H7 (cell line): ENCODE results near the gene ADAM19. TPM values are rescaled to one million over a fixed set of nuclear protein-coding genes. Genes with fewer than 3 reads are reported as not detected.

Experiments used
- DNase-seq: peaks from one replicate; pipeline ENCODE4 v3.0.0; 2012
- H3K27me3 ChIP-seq: 2 replicates; pipeline ENCODE4 v1.6.0; 2011; ENCODE audit warnings: mild to moderate bottlenecking, low read length; ENCODE audit not compliant: control insufficient read depth, insufficient read depth
- H3K36me3 ChIP-seq: replicated peaks from 2 replicates; pipeline ENCODE4 v1.5.1; 2011; ENCODE audit warnings: low read length; ENCODE audit not compliant: control insufficient read depth, insufficient read depth
- H3K4me3 ChIP-seq: 2 replicates; pipeline ENCODE4 v1.5.1; 2011; ENCODE audit warnings: low read depth, mild to moderate bottlenecking, control low read depth, low read length, moderate library complexity; ENCODE audit not compliant: insufficient read depth
- total RNA-seq: library from RNA; depleted of rRNA; stranded (reverse); fragments of >200 nt; shearing (Covaris generic); gene quantifications from 2 replicates; pipeline ENCODE4 v1.2.3, GENCODE V29; 2014

The ADAM19 gene
- total RNA-seq, 1 experiment from 2014 or later, result 53.1 TPM

- no peak overlapping the region for H3K4me3 ChIP-seq
- no peak for DNase-seq
- H3K36me3 ChIP-seq, result no peaks in the 10 kb centered on the region; the same call in none of the 2 replicates
- H3K27me3 ChIP-seq, result no peaks in the 10 kb centered on the region
These were observed 16.3 kb downstream of the ADAM19 start for GRCh38 chr5:157559301-157559700.

- no peak for DNase-seq
- no peaks in the 10 kb centered on the region; the same call in 1 of the 2 replicates for H3K36me3 ChIP-seq
- no peak overlapping the region for H3K4me3 ChIP-seq
- H3K27me3 ChIP-seq, result no peaks in the 10 kb centered on the region
These were observed 16.9 kb downstream of the ADAM19 start for GRCh38 chr5:157558681-157559080.

- Histone ChIP-seq H3K27me3 (no peaks in the 10 kb centered on the region), H3K4me3 (no peak overlapping the region), H3K36me3 (no peaks in the 10 kb centered on the region)
- no peak for DNase-seq
These were observed 17.5 kb downstream of the ADAM19 start for GRCh38 chr5:157558041-157558595.

GRCh38 chr5:157556615-157557418, 18.8 kb downstream of the ADAM19 start:
- no peak overlapping the region for H3K4me3 ChIP-seq
- H3K27me3 ChIP-seq, result no peaks in the 10 kb centered on the region
- no peak for DNase-seq
- H3K36me3 ChIP-seq, result no peaks in the 10 kb centered on the region

- Histone ChIP-seq H3K4me3 (no peak overlapping the region), H3K36me3 (no peaks in the 10 kb centered on the region)
These were observed 20.4 kb downstream of the ADAM19 start for GRCh38 chr5:157555037-157555640.

GRCh38 chr5:157554179-157555036, 21.2 kb downstream of the ADAM19 start:
- Histone ChIP-seq H3K27me3 (no peaks in the 10 kb centered on the region), H3K4me3 (no peak overlapping the region), H3K36me3 (no peaks in the 10 kb centered on the region)
- no peak for DNase-seq

More at GRCh38 chr5:157555037-157555640, 20.4 kb downstream of the ADAM19 start:
- DNase-seq, result no peak
- H3K27me3 ChIP-seq, result no peaks in the 10 kb centered on the region

- no peaks in the 10 kb centered on the region for H3K27me3 ChIP-seq
- H3K4me3 ChIP-seq, result no peak overlapping the region
- no peaks in the 10 kb centered on the region for H3K36me3 ChIP-seq
- DNase-seq, result no peak
These were observed 22.9 kb downstream of the ADAM19 start for GRCh38 chr5:157552650-157553049.

GRCh38 chr5:157550663-157551062, 24.9 kb downstream of the ADAM19 start:
- Histone ChIP-seq H3K36me3 (no peaks in the 10 kb centered on the region), H3K4me3 (no peak overlapping the region), H3K27me3 (no peaks in the 10 kb centered on the region)
- no peak for DNase-seq

- Histone ChIP-seq H3K36me3 (no peaks in the 10 kb centered on the region), H3K4me3 (no peak overlapping the region), H3K27me3 (no peaks in the 10 kb centered on the region)
- no peak for DNase-seq
These were observed 25.5 kb downstream of the ADAM19 start for GRCh38 chr5:157549954-157550549.

GRCh38 chr5:157549283-157549629, 26.3 kb downstream of the ADAM19 start:
- DNase-seq, result no peak
- Histone ChIP-seq H3K36me3 (no peaks in the 10 kb centered on the region), H3K27me3 (no peaks in the 10 kb centered on the region), H3K4me3 (no peak overlapping the region)

- no peak for DNase-seq
- no peaks in the 10 kb centered on the region for H3K36me3 ChIP-seq
- H3K4me3 ChIP-seq, result no peak overlapping the region
- H3K27me3 ChIP-seq, result no peaks in the 10 kb centered on the region
These were observed 26.9 kb downstream of the ADAM19 start for GRCh38 chr5:157548513-157549282.

- DNase-seq, result no peak
- H3K36me3 ChIP-seq, result no peaks in the 10 kb centered on the region
- H3K27me3 ChIP-seq, result no peaks in the 10 kb centered on the region
- H3K4me3 ChIP-seq, result no peak overlapping the region
These were observed 27.5 kb downstream of the ADAM19 start for GRCh38 chr5:157547941-157548512.

GRCh38 chr5:157546456-157547100, 29.0 kb downstream of the ADAM19 start:
- Histone ChIP-seq H3K27me3 (no peaks in the 10 kb centered on the region), H3K36me3 (no peaks in the 10 kb centered on the region), H3K4me3 (no peak overlapping the region)
- no peak for DNase-seq
